Chondrocyte (in vitro differentiated cells): Measurements from ENCODE around the gene XAF1. TPM values are rescaled to one million over a fixed set of nuclear protein-coding genes. Genes with fewer than 3 reads are reported as not detected.
"Not testable (repeated sequence)": the region's sequence is repeated elsewhere in the genome, so short reads cannot be mapped to it uniquely, and the experiment has no call there.

Source experiments
- DNase-seq: peaks from one replicate; pipeline ENCODE4 v3.0.0; 2021; ENCODE audit warnings: mixed read lengths, low spot score
- H3K27ac Mint-ChIP-seq: one replicate; pipeline ENCODE4 v1.8.0; 2021; ENCODE audit warnings: mild to moderate bottlenecking, moderate library complexity, mixed read lengths; ENCODE audit not compliant: unreplicated experiment
- H3K27me3 Mint-ChIP-seq: 2 replicates; pipeline ENCODE4 v1.8.0; 2021; ENCODE audit warnings: low read depth, mixed read lengths
- H3K36me3 Mint-ChIP-seq: 2 replicates; pipeline ENCODE4 v1.8.0; 2021; ENCODE audit warnings: low read depth, mixed read lengths
- H3K4me1 Mint-ChIP-seq: 2 replicates; pipeline ENCODE4 v1.8.0; 2021; ENCODE audit warnings: low read depth, mild to moderate bottlenecking, mixed read lengths
- H3K4me3 Mint-ChIP-seq: one replicate; pipeline ENCODE4 v1.8.0; 2021; ENCODE audit warnings: mild to moderate bottlenecking, moderate library complexity, mixed read lengths; ENCODE audit not compliant: unreplicated experiment
- H3K9me3 Mint-ChIP-seq: 2 replicates; pipeline ENCODE4 v1.8.0; 2021; ENCODE audit warnings: low read depth, mixed read lengths
- CTCF ChIP-seq: fragments of 200-600 bp; sonication (generic); IDR thresholded peaks from 2 replicates; pipeline ENCODE4 v1.5.0; 2021; ENCODE audit warnings: antibody characterized with exemption, mild to moderate bottlenecking, moderate library complexity
- total RNA-seq: library from RNA; stranded (reverse); gene quantifications from 3 replicates; pipeline ENCODE4 v1.2.1, GENCODE V29; 2021

The XAF1 gene
- total RNA-seq, 1 donor from 2014 or later: 0.40 TPM

DNA sequence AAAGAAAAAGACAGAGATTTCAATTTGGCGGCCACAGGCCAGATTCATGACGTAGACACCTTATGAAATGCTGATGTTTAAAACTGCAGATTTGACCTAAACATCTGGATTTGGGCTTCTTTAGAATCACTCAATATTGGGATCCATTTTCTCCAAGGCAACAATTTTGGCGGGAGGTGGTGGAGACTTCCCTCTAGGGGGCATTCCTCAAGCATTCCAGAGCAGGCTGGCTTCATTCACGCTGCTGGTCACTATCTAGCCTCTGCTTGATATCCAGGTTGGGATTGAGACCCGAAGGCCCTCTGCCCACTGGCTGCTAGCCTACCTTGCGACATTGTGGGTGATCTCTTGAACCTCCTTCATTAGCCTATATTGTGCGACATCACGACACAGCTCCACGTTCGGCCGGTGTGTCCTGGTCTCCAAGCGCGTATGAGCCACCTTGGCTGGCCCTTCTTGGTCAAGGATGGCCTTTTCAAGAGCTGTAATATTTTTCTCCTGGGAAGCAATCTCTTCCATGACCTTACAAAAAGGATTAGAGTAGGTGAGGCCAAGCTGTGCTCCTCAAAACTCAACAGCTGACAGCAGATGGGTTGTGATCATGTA lies 44.7 kb downstream of the XAF1 start:
- Mint-ChIP-seq H3K4me1 (no peaks in the 10 kb centered on the region), H3K9me3 (no peaks in the 10 kb centered on the region), H3K27me3 (peaks cover 23% of the 10 kb centered on the region), H3K27ac (no peak overlapping the region), H3K36me3 (no peaks in the 10 kb centered on the region), H3K4me3 (no peak overlapping the region)
- peak; percentile 59 for TF ChIP-seq CTCF
- no peak for DNase-seq

DNA sequence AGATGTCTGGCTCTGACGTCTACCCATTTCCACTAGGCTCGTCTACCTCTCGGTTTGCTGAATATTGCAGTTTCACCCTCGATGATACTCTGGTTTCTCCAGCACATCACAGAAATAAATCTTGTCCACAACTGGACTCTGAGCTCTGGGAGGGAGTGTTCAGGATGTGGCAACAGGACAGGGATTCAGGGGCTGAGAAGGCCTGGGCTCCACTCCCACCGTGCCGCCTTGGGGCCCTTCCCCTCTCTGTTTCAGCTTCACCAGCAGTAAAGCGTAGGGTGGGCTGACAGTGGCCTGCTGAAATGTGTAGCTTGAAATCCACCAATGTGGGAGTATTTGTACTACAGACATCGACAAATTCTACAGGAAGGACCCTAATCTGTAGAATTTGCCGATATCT lies 55.7 kb downstream of the XAF1 start:
- Mint-ChIP-seq H3K9me3 (peaks cover 8% of the 10 kb centered on the region), H3K36me3 (no peaks in the 10 kb centered on the region), H3K27ac (no peak overlapping the region), H3K4me1 (no peaks in the 10 kb centered on the region), H3K27me3 (peaks cover 13% of the 10 kb centered on the region), H3K4me3 (no peak overlapping the region)
- no peak for DNase-seq
- no peak for TF ChIP-seq CTCF

- H3K27me3 Mint-ChIP-seq: peaks cover 11% of the 10 kb centered on the region
- no peaks in the 10 kb centered on the region for H3K4me1 Mint-ChIP-seq
- no peak overlapping the region for H3K27ac Mint-ChIP-seq
- no peak for DNase-seq
- no peaks in the 10 kb centered on the region for H3K36me3 Mint-ChIP-seq
- H3K4me3 Mint-ChIP-seq: no peak overlapping the region
- H3K9me3 Mint-ChIP-seq: peaks cover 8% of the 10 kb centered on the region
- TF ChIP-seq CTCF: no peak
These were observed 56.4 kb downstream of the XAF1 start for GRCh38 chr17:6812295-6812694.

DNA sequence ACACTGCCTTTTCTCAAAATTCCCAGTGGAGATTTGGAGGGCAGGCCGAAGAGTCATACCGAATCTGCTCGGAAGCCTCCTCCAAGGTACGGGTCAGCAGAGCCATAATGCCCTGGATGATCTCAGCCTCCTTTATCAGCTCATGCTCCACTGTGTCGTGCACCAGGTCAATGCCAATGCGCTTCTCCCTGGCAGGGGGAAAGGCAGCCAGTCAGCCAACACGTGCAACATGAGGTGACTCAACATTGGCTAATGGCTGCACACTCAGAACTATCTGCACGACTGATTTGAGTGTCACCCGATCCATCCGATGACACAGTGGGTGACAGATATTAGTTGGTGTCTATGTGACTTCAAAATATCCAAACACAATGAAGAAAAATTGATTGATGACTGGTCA lies 59.9 kb downstream of the XAF1 start:
- Mint-ChIP-seq H3K27ac (no peak overlapping the region), H3K27me3 (peaks cover 19% of the 10 kb centered on the region), H3K4me1 (no peaks in the 10 kb centered on the region), H3K9me3 (peaks cover 4% of the 10 kb centered on the region), H3K4me3 (no peak overlapping the region), H3K36me3 (no peaks in the 10 kb centered on the region)
- DNase-seq: no peak
- no peak for TF ChIP-seq CTCF

- not testable (repeated sequence) for DNase-seq, H3K4me3 Mint-ChIP-seq, H3K9me3 Mint-ChIP-seq, H3K4me1 Mint-ChIP-seq, H3K36me3 Mint-ChIP-seq, H3K27ac Mint-ChIP-seq
- H3K27me3 Mint-ChIP-seq: peaks cover 20% of the 10 kb centered on the region
These were observed 60.5 kb downstream of the XAF1 start for GRCh38 chr17:6816368-6816767.

GRCh38 chr17:6818938-6819337 lies 63.1 kb downstream of the XAF1 start:
- Mint-ChIP-seq H3K27ac (no peak overlapping the region), H3K36me3 (no peaks in the 10 kb centered on the region), H3K9me3 (peaks cover 9% of the 10 kb centered on the region), H3K27me3 (peaks cover 27% of the 10 kb centered on the region), H3K4me3 (no peak overlapping the region), H3K4me1 (no peaks in the 10 kb centered on the region)
- DNase-seq: no peak
- TF ChIP-seq CTCF: no peak
